ENCODE results near the gene SFTA2. TPM values are rescaled to one million over a fixed set of nuclear protein-coding genes. Genes with fewer than 3 reads are reported as not detected.

The SFTA2 gene
- total RNA-seq (2021; ENCODE audit: unreplicated experiment): not detected
- not detected in 2 replicates for polyA plus RNA-seq (2012)
- Bru-seq, nascent RNA: percentile 5 among the genes with signal in this experiment
- not detected for BruChase-seq, experiment 1, labeled RNA remaining after a 6-hour chase
- not detected for BruChase-seq, experiment 2, labeled RNA remaining after a 2-hour chase
- long read RNA-seq: 0 reads

GRCh38 chr6:30931969-30932645, at the start of gene SFTA2:
Gene SFTA2, minus strand, starts transcription at chr6:30932170. Its CDS starts 74 bp downstream, at chr6:30932096.
- POLR2A ChIA-PET: no interaction called here
- intact Hi-C loops (cut with micrococcal nuclease): no loop called here
- DNase-seq (ENCODE audit: low read depth, low spot score) (no peak), ATAC-seq (no peak)
- CTCF ChIA-PET: interaction anchor here (0.7 to 1.6 kb wide), 3 partner anchors 8 to 17 kb away, joined by 3 to 6 read pairs (median 5); partner anchors contain the start of gene MUCL3
- no peaks in the 10 kb centered on the region for H3K27me3 ChIP-seq (ENCODE audit: insufficient read depth, low read length)
- TF ChIP-seq REST (IDR thresholded peaks at IDR 0.05; ENCODE audit: low read depth) (no peak), EZH2 (IDR thresholded peaks at IDR 0.05) (no peak), FOSL1 (IDR thresholded peaks at IDR 0.05; ENCODE audit: low read depth) (no peak), POLR2AphosphoS5 (IDR thresholded peaks at IDR 0.05; ENCODE audit: low read depth, low read length) (no peak), CTCF (IDR thresholded peaks at IDR 0.05 in 2 of 3, conservative IDR thresholded peaks at IDR 0.05 in 1 of 3; ENCODE audit: borderline replicate concordance in 1 of 3, insufficient read depth in 1 of 3, low read depth in 2 of 3, low read length in 2 of 3) (no peak), ZFX (IDR thresholded peaks at IDR 0.05) (no peak), ZBTB33 (IDR thresholded peaks at IDR 0.05; ENCODE audit: extremely low read depth, insufficient replicate concordance, low read length) (no peak)
- no peak within 1 kb of the TSS for H3K27ac ChIP-seq (ENCODE audit: low read depth, low read length)
- H3K9me3 ChIP-seq (ENCODE audit: control insufficient read depth in 1 of 2, insufficient read depth in 1 of 2, low read depth in 1 of 2, low read length in 2 of 2): peaks cover 0 to 11% of the 10 kb centered on the region in 2 experiments; a peak in 1 of 4 replicates
- H3K36me3 ChIP-seq (ENCODE audit: control insufficient read depth in 1 of 2, insufficient read depth in 2 of 2, low read length in 2 of 2): no peaks in the 10 kb centered on the region
- H3K9me2 ChIP-seq (ENCODE audit: insufficient read depth): no peaks in the 10 kb centered on the region
- H3K4me3 ChIP-seq (replicated peaks in 1 of 2; ENCODE audit: low read depth in 1 of 2, low read length in 2 of 2): no peak within 1 kb of the TSS
- H4K20me1 ChIP-seq (ENCODE audit: insufficient read depth): no peaks in the 10 kb centered on the region
- no peaks in the 10 kb centered on the region for H3K79me2 ChIP-seq (ENCODE audit: insufficient read depth, low read length)
- H3K4me1 ChIP-seq (ENCODE audit: control insufficient read depth in 1 of 2, insufficient read depth in 2 of 2, low read length in 2 of 2): peaks cover 7 to 13% of the 10 kb centered on the region in 2 experiments; a peak in 3 of 4 replicates
- no peak within 1 kb of the TSS for H2AFZ ChIP-seq (ENCODE audit: low read depth, low read length, poor library complexity, severe bottlenecking)
- H3K4me2 ChIP-seq (ENCODE audit: low read length): peak within 1 kb of the TSS; percentile 43
- no peak within 1 kb of the TSS for H3K9ac ChIP-seq (ENCODE audit: low read length)
- BruUV-seq (replicated peaks): no TSS peak
- RAD21 ChIA-PET (ENCODE audit: low non-redundant PET in 1 of 2, low total read pairs in 2 of 2, uncharacterized antibody in 2 of 2, unreplicated experiment in 2 of 2): no interaction called here
